ENCODE data around the gene COL21A1.
"Not testable (repeated sequence)": the region's sequence is repeated elsewhere in the genome, so short reads cannot be mapped to it uniquely, and the experiment has no call there.

- not testable (repeated sequence) for TF ChIP-seq CTCF, POLR2A (IDR thresholded peaks at IDR 0.05)
Observed at GRCh38 chr6:56260593-56260992, 13.2 kb upstream of the COL21A1 start.
